HG03045 (cell line): ENCODE data around the gene LAMC1.

Experiments used
- ATAC-seq: cut with Tn5 transposase; IDR thresholded peaks from one replicate; pipeline ENCODE4 v1.9.1; 2021; ENCODE audit warnings: mild to moderate bottlenecking, moderate library complexity; ENCODE audit not compliant: unreplicated experiment

LAMC1 gene

GRCh38 chr1:183101841-183102276 lies 78.6 kb downstream of the LAMC1 start:
- ATAC-seq = peak; percentile 46

- ATAC-seq = no peak
These were observed 79.9 kb downstream of the LAMC1 start for GRCh38 chr1:183103147-183103546.

DNA sequence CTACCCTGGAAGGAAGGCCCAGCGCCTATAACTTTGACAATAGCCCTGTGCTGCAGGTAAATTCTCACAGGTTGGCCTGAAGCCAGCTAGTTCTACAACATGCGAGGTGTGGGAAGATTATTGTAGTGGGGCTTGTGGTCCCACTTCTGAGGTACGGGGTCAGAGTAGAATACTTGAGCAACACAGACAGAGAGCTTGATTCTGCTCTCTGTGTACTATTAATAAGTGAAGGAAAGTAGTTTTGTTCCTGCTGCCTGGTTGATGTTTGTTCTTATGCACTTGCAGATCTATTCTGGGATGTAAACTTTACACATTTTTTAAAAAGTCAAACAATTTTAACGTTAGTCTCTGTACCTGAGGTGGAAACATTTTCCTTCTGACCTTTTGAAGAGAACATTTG lies 80.4 kb downstream of the LAMC1 start:
- no peak for ATAC-seq

- ATAC-seq = no peak
These were observed 82.2 kb downstream of the LAMC1 start for GRCh38 chr1:183105449-183105848.

- no peak for ATAC-seq
These were observed 82.9 kb downstream of the LAMC1 start for GRCh38 chr1:183106166-183106565.

DNA sequence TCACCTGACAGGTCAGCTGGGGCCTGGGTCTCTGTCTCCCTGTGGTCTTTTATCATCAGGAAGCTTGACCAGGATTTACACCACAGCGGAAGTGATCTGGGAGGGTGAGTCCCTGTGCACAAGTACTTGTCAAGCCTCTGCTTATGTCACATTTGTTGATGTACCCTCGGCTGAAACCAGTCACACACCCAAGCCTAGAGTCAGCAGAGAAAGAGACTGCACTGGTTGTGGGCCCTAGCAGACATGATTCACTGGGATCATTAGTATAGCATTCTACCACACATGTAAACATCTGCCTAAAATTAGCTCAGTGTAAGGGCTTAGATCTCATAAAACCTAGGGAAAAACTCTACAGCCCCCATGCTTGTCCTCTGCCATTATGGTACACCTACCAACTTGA lies 83.5 kb downstream of the LAMC1 start:
- no peak for ATAC-seq

GRCh38 chr1:183110326-183110880 lies 87.2 kb downstream of the LAMC1 start:
- ATAC-seq = no peak

- no peak for ATAC-seq
These were observed 91.2 kb downstream of the LAMC1 start for GRCh38 chr1:183114441-183114840.

- no peak for ATAC-seq
These were observed 93.2 kb downstream of the LAMC1 start for GRCh38 chr1:183116416-183116815.

GRCh38 chr1:183121609-183122008 lies 98.4 kb downstream of the LAMC1 start:
- ATAC-seq = no peak

- no peak for ATAC-seq
These were observed 101.0 kb downstream of the LAMC1 start for GRCh38 chr1:183124259-183124658.

GRCh38 chr1:183125279-183125999 lies 102.2 kb downstream of the LAMC1 start:
- no peak for ATAC-seq

DNA sequence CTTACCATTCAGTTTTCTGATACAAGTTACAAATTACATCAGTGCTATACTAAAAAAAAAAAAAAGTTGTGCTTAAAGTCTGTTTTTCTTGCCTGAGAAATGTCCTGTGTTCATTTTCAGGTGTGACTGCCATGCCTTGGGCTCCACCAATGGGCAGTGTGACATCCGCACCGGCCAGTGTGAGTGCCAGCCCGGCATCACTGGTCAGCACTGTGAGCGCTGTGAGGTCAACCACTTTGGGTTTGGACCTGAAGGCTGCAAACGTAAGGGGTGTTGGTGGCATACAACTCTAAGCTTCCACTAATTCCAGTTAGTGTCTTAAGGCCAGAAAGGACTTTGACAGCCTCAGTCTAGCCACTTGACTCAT lies 102.8 kb downstream of the LAMC1 start:
- ATAC-seq = no peak

DNA sequence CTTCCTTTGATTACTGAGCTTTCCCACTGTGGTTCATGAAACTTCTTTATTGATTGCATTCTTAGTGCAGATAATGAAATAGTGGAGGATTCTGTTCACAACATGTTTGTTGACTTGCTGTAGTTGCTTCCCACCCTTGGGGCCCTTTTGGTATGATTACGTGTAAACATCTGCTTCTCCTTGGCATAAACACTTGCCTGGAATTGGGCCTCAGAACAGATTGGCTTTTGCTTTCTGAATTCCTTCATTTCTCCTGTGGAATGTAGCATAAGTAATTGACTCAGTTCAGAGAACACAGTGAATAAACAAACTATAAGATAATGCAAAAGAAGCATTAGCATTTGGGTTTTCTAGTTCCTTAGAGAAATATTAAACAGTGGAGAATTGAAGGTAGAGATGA lies 103.3 kb downstream of the LAMC1 start:
- ATAC-seq = no peak

GRCh38 chr1:183129921-183130690 lies 106.9 kb downstream of the LAMC1 start:
- no peak for ATAC-seq

DNA sequence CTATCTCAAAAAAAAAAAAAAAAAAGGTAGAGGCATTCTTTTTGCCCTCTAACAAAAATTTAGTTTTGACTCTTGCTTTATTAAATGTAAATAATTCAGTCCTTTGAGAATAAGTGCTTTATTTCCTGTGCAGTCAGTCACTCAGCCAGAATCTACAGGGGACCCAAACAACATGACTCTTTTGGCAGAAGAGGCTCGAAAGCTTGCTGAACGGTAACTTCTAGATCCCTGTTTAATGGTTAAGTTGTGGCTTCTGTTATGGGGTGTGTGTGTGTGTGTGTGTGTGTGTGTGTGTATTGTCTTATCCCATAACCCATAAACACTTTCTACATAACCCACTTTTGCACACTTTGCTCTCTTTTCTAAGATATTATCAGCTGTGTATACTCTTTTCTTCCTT lies 107.9 kb downstream of the LAMC1 start:
- ATAC-seq = no peak

- no peak for ATAC-seq
These were observed 112.1 kb downstream of the LAMC1 start for GRCh38 chr1:183135336-183135735.

GRCh38 chr1:183137782-183138181 lies 114.6 kb downstream of the LAMC1 start:
- ATAC-seq = no peak

DNA sequence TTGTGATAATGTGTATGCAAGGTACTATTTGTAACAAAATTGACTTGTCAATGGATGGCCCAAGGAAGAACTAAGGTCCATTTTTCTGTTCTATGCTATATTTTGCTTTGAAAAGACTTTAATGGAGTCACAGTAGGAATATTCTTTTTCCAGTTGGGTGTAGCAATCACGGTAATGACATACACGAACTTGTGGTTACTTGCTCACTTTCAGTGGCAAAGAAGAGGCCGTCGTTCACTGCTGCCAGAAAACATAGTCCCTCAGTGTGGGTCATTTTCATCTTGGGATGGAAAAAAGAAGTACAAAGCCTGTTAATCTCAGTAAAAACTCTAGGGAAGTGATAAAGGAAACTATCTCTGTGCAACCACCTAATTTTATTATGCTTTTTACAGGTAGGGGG lies 115.1 kb downstream of the LAMC1 start:
- no peak for ATAC-seq

GRCh38 chr1:183139281-183139942 lies 116.2 kb downstream of the LAMC1 start:
- no peak for ATAC-seq

GRCh38 chr1:183140633-183141032 lies 117.4 kb downstream of the LAMC1 start:
- no peak for ATAC-seq

GRCh38 chr1:183142171-183142570 lies 119.0 kb downstream of the LAMC1 start:
- ATAC-seq = no peak
